Activated B cell treated with CpG ODN at 0.5 μM for 24 hours (primary cell): Measurements from ENCODE around the gene URB1. TPM values are rescaled to one million over a fixed set of nuclear protein-coding genes. Genes with fewer than 3 reads are reported as not detected.

Experiments
- ATAC-seq: fragments of 200-7000 bp; cut with Tn5 transposase; one replicate; pipeline ENCODE4 v1.10.0; 2021; ENCODE audit warnings: low read depth, mild to moderate bottlenecking, moderate library complexity
- CTCF ChIA-PET: fragments of 350-600 bp; sonication (Branson Sonifier 250); formaldehyde crosslinking; loops from one replicate; lab custom pipeline; 2021; ENCODE audit warnings: antibody characterized with exemption; lab: Charles Lee
- POLR2A ChIA-PET: fragments of 350-600 bp; sonication (Branson Sonifier 250); formaldehyde crosslinking; loops from one replicate; lab custom pipeline; 2021; ENCODE audit warnings: antibody characterized with exemption; lab: Charles Lee
- DNase-seq: peaks from one replicate; pipeline ENCODE4 v3.0.0; 2022
- H3K27ac Mint-ChIP-seq: one replicate; pipeline ENCODE4 v1.8.0; 2020; ENCODE audit warnings: mixed read lengths
- H3K27me3 Mint-ChIP-seq: one replicate; pipeline ENCODE4 v1.8.0; 2021; ENCODE audit warnings: mixed read lengths
- H3K36me3 Mint-ChIP-seq: one replicate; pipeline ENCODE4 v1.8.0; 2021; ENCODE audit warnings: low read depth, mixed read lengths
- H3K4me1 Mint-ChIP-seq: one replicate; pipeline ENCODE4 v1.8.0; 2021; ENCODE audit warnings: mixed read lengths
- H3K4me3 Mint-ChIP-seq: one replicate; pipeline ENCODE4 v1.8.0; 2020; ENCODE audit warnings: mild to moderate bottlenecking, mixed read lengths
- H3K9me3 Mint-ChIP-seq: one replicate; pipeline ENCODE4 v1.8.0; 2020; ENCODE audit warnings: mixed read lengths
- intact Hi-C: fragments of 100-400 bp; cut with micrococcal nuclease; formaldehyde crosslinking; loops from one replicate; pipeline ENCODE4 v1.15.1; 2024
- total RNA-seq: library from RNA; stranded (reverse); gene quantifications from 2 replicates; pipeline ENCODE4 v1.2.3, GENCODE V29; 2022
- TF ChIP-seq, protein P1 (sequence below): fragments of 200-600 bp; IDR thresholded peaks from one replicate; pipeline ENCODE4 v1.8.0; 2022; ENCODE audit warnings: antibody characterized with exemption, mild to moderate bottlenecking

The URB1 gene
- total RNA-seq, 1 donor from 2014 or later: 22.2 TPM

DNA sequence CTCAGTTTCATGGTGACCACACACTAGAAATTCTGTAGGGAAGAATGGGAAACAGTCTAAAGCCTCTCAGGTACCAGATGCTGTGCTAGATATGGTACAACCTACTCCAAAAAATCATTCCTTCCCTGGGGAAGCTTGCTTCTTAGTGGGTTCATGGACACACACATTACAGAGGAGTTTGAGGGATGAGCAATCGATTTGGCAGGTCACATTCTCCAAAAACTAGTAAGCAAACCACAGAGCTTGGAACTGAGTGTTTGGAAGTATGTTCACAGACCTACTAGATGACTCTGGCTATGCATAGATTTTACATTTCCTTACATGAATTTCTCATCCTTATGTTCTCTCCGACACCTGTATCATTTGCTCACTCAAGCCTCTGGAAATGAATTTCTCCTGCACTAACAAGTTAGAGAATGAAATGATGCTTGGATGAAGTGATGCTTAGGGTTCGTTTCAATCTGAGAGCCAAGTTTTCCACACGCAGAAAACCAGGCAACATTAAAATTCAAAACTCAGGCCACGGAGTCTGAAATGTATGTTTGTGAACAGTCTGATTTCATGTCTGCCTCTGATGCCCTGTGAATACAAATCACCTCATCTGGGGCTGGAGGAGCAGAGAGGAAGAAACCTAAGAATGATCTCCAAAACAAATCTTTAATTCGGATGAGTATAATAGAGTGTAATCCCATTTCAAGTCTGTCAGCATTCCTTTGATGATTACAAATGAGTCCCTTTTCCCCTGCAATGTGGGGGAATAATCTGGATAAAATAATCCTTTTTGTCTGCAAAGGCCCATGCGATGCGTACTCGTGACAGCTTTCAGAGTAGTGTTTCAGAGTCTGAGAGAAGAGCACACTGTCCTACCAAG, 30.7 kb upstream of the URB1 start:
- ChIA-PET POLR2A (no interaction called here), CTCF (no interaction called here)
- ATAC-seq (no peak), DNase-seq (no peak)
- TF ChIP-seq, protein P1, sequence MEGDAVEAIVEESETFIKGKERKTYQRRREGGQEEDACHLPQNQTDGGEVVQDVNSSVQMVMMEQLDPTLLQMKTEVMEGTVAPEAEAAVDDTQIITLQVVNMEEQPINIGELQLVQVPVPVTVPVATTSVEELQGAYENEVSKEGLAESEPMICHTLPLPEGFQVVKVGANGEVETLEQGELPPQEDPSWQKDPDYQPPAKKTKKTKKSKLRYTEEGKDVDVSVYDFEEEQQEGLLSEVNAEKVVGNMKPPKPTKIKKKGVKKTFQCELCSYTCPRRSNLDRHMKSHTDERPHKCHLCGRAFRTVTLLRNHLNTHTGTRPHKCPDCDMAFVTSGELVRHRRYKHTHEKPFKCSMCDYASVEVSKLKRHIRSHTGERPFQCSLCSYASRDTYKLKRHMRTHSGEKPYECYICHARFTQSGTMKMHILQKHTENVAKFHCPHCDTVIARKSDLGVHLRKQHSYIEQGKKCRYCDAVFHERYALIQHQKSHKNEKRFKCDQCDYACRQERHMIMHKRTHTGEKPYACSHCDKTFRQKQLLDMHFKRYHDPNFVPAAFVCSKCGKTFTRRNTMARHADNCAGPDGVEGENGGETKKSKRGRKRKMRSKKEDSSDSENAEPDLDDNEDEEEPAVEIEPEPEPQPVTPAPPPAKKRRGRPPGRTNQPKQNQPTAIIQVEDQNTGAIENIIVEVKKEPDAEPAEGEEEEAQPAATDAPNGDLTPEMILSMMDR: no peak
- H3K36me3 Mint-ChIP-seq: no peaks in the 10 kb centered on the region
- intact Hi-C loops: no loop called here
- no peak overlapping the region for H3K4me3 Mint-ChIP-seq
- H3K27ac Mint-ChIP-seq: no peak overlapping the region
- H3K27me3 Mint-ChIP-seq: peaks cover 6% of the 10 kb centered on the region
- peaks cover 4% of the 10 kb centered on the region for H3K9me3 Mint-ChIP-seq
- H3K4me1 Mint-ChIP-seq: no peaks in the 10 kb centered on the region

DNA sequence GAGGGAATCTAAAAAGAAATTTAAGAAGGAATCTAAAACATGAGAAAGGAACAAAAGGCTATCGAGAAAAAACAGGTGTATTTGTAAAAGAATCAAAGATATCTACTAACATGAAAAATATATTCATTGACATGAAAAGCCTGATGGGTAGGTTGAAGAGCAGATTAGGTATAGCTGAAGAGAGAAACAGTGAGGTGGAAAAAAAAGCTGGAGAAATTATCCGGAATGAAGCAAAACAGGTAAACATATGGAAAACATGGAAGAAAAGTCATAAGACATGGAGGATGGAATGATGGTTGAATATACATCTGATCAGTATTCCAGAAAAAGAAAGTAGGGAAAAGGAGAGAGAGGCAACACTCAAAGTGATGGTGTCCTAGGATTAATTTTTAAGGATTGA, 29.3 kb upstream of the URB1 start:
- DNase-seq (no peak), ATAC-seq (no peak)
- Mint-ChIP-seq H3K27me3 (peaks cover 16% of the 10 kb centered on the region), H3K36me3 (no peaks in the 10 kb centered on the region), H3K9me3 (peaks cover 4% of the 10 kb centered on the region), H3K27ac (no peak overlapping the region), H3K4me1 (no peaks in the 10 kb centered on the region), H3K4me3 (no peak overlapping the region)
- ChIA-PET CTCF (no interaction called here), POLR2A (no interaction called here)
- intact Hi-C loops: no loop called here
- TF ChIP-seq, protein P1: no peak

DNA sequence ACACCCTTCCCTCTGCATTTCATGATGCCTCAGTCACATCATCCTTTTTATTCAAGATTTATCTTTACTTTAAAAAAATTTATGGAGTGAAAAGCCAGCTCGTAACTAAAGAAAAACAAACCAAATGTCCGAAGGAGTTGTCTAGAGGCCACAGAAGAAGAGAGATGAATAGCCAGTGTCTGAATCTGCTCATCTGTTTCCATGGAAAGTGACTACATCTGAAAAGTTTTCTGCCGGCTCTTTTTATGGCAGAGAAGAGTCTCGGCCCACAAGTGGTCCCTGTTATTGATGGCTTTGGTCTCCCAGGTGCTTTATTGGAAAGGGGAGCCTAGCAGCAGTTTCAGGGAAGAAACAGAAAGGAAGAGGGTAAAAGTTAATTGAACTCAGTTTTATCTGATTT, 25.3 kb upstream of the URB1 start:
- ChIA-PET POLR2A (no interaction called here), CTCF (no interaction called here)
- H3K36me3 Mint-ChIP-seq: no peaks in the 10 kb centered on the region
- intact Hi-C loops: no loop called here
- H3K4me3 Mint-ChIP-seq: no peak overlapping the region
- no peak overlapping the region for H3K27ac Mint-ChIP-seq
- peaks cover 3% of the 10 kb centered on the region for H3K4me1 Mint-ChIP-seq
- ATAC-seq (no peak), DNase-seq (no peak)
- H3K9me3 Mint-ChIP-seq: peaks cover 4% of the 10 kb centered on the region
- TF ChIP-seq, protein P1: no peak
- peaks cover 33% of the 10 kb centered on the region for H3K27me3 Mint-ChIP-seq

DNA sequence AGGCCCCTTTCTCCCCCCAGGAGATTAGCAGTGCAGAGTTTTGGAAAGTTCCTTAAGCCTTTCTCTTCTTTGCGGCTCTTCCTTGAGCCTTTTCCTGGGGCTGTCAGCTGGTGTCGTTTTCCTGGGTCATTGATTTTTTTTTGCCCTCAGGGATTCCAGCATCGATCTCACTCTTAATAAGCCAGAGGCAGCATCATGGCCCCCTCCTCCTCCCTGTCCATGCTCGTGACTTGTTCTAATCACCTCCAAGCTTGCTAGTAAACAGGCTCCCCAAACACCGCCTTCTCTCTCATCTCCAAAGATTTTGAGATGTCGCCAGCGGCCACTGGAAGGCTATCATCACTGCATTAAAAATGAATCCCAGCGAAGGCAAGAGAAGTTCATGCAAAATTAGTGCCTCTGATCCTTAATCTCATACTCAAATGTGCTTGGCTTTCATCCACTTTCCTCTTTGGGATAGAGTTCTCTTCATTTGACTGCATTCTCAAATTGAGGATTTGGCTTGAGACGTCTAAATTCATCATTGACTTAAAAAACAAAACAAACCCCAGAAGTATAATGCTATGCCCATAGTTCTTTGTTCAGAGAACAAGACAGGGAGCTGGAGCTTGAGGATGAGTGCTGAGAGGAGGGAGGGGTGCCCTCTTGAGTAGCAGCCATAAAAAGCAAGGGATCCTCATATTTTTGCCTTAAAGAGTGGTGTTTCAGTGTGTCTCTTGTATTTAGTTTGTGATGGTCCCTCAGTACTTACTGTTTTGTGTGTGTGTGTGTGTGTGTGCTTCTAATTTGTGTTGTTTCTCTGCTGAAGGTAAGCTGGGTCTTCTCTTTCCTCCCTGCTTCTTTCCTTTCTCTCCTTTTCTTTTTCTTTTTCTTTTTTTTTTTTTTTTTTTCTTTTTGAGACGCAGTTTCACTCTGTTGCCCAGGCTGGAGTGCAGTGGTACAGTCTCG, 22.9 kb upstream of the URB1 start:
- H3K9me3 Mint-ChIP-seq: no peaks in the 10 kb centered on the region
- H3K27ac Mint-ChIP-seq: no peak overlapping the region
- no peak for ATAC-seq
- peaks cover 42% of the 10 kb centered on the region for H3K27me3 Mint-ChIP-seq
- DNase-seq: no peak
- intact Hi-C loops: no loop called here
- peaks cover 18% of the 10 kb centered on the region for H3K4me1 Mint-ChIP-seq
- TF ChIP-seq, protein P1: no peak
- H3K4me3 Mint-ChIP-seq: no peak overlapping the region
- no peaks in the 10 kb centered on the region for H3K36me3 Mint-ChIP-seq
- ChIA-PET POLR2A (no interaction called here), CTCF (no interaction called here)
